Measurements from ENCODE around the gene SPATA6. TPM values are rescaled to one million over a fixed set of nuclear protein-coding genes. Genes with fewer than 3 reads are reported as not detected.

Gene SPATA6
- total RNA-seq, 1 donor: 7.6 TPM

GRCh38 chr1:48470481-48470855 lies 1.5 kb downstream of the SPATA6 start:
- H3K27ac ChIP-seq (ENCODE audit: low read depth, low read length): no peak overlapping the region
- peak; percentile 77 for DNase-seq (ENCODE audit: insufficient read length, low spot score, missing footprints)

GRCh38 chr1:48469616-48470480 lies 2.2 kb downstream of the SPATA6 start:
- Histone ChIP-seq H3K4me2 (ENCODE audit: insufficient read depth, low read length) (peak overlapping the region; percentile 91), H3K4me1 (ENCODE audit: insufficient read depth, low read length) (peaks cover 28% of the 10 kb centered on the region), H4K20me1 (ENCODE audit: insufficient read depth, low read length) (no peaks in the 10 kb centered on the region), H3K4me3 (ENCODE audit: insufficient read depth, low read length) (peak overlapping the region; percentile 61), H3K79me2 (ENCODE audit: insufficient read depth, low read length) (no peaks in the 10 kb centered on the region), H2AFZ (ENCODE audit: low read length) (peak overlapping the region; percentile 50), H3K36me3 (ENCODE audit: insufficient read depth, low read length) (no peaks in the 10 kb centered on the region), H3K9me3 (ENCODE audit: low read depth, low read length) (no peaks in the 10 kb centered on the region), H3K27ac (ENCODE audit: low read depth, low read length) (peak overlapping the region; percentile 10), H3K27me3 (ENCODE audit: insufficient read depth, low read length) (no peaks in the 10 kb centered on the region)
- peak; percentile 91 for DNase-seq (ENCODE audit: insufficient read length, low spot score, missing footprints)
- no peak for TF ChIP-seq CTCF (IDR thresholded peaks at IDR 0.05; ENCODE audit: extremely low read depth, low read depth, low read length)

More at GRCh38 chr1:48470481-48470855, 1.5 kb downstream of the SPATA6 start:
- no peaks in the 10 kb centered on the region for H3K36me3 ChIP-seq (ENCODE audit: insufficient read depth, low read length)
- TF ChIP-seq CTCF (IDR thresholded peaks at IDR 0.05; ENCODE audit: extremely low read depth, low read depth, low read length): no peak
- H3K27me3 ChIP-seq (ENCODE audit: insufficient read depth, low read length): no peaks in the 10 kb centered on the region
- no peaks in the 10 kb centered on the region for H3K9me3 ChIP-seq (ENCODE audit: low read depth, low read length)
- peak overlapping the region; percentile 91 for H3K4me2 ChIP-seq (ENCODE audit: insufficient read depth, low read length)
- H4K20me1 ChIP-seq (ENCODE audit: insufficient read depth, low read length): no peaks in the 10 kb centered on the region
- H3K79me2 ChIP-seq (ENCODE audit: insufficient read depth, low read length): no peaks in the 10 kb centered on the region
- H2AFZ ChIP-seq (ENCODE audit: low read length): peak overlapping the region; percentile 50
- peaks cover 28% of the 10 kb centered on the region for H3K4me1 ChIP-seq (ENCODE audit: insufficient read depth, low read length)
- peak overlapping the region; percentile 61 for H3K4me3 ChIP-seq (ENCODE audit: insufficient read depth, low read length)

- no peak overlapping the region for H2AFZ ChIP-seq (ENCODE audit: low read length)
- TF ChIP-seq CTCF (IDR thresholded peaks at IDR 0.05; ENCODE audit: extremely low read depth, low read depth, low read length): no peak
- no peaks in the 10 kb centered on the region for H3K36me3 ChIP-seq (ENCODE audit: insufficient read depth, low read length)
- H3K4me3 ChIP-seq (ENCODE audit: insufficient read depth, low read length): no peak overlapping the region
- no peaks in the 10 kb centered on the region for H3K9me3 ChIP-seq (ENCODE audit: low read depth, low read length)
- H3K27ac ChIP-seq (ENCODE audit: low read depth, low read length): no peak overlapping the region
- no peaks in the 10 kb centered on the region for H4K20me1 ChIP-seq (ENCODE audit: insufficient read depth, low read length)
- H3K4me1 ChIP-seq (ENCODE audit: insufficient read depth, low read length): peaks cover 23% of the 10 kb centered on the region
- H3K27me3 ChIP-seq (ENCODE audit: insufficient read depth, low read length): no peaks in the 10 kb centered on the region
- H3K79me2 ChIP-seq (ENCODE audit: insufficient read depth, low read length): no peaks in the 10 kb centered on the region
- no peak for DNase-seq (ENCODE audit: insufficient read length, low spot score, missing footprints)
- no peak overlapping the region for H3K4me2 ChIP-seq (ENCODE audit: insufficient read depth, low read length)
Measured at GRCh38 chr1:48466594-48466993, 5.4 kb downstream of the SPATA6 start.

- no peaks in the 10 kb centered on the region for H3K4me1 ChIP-seq (ENCODE audit: insufficient read depth, low read length)
- no peak overlapping the region for H3K4me3 ChIP-seq (ENCODE audit: insufficient read depth, low read length)
- no peak overlapping the region for H3K4me2 ChIP-seq (ENCODE audit: insufficient read depth, low read length)
- H3K27me3 ChIP-seq (ENCODE audit: insufficient read depth, low read length): no peaks in the 10 kb centered on the region
- H3K27ac ChIP-seq (ENCODE audit: low read depth, low read length): no peak overlapping the region
- no peaks in the 10 kb centered on the region for H3K9me3 ChIP-seq (ENCODE audit: low read depth, low read length)
- no peaks in the 10 kb centered on the region for H3K79me2 ChIP-seq (ENCODE audit: insufficient read depth, low read length)
- H4K20me1 ChIP-seq (ENCODE audit: insufficient read depth, low read length): no peaks in the 10 kb centered on the region
- no peak overlapping the region for H2AFZ ChIP-seq (ENCODE audit: low read length)
- DNase-seq (ENCODE audit: insufficient read length, low spot score, missing footprints): no peak
- no peaks in the 10 kb centered on the region for H3K36me3 ChIP-seq (ENCODE audit: insufficient read depth, low read length)
- no peak for TF ChIP-seq CTCF (IDR thresholded peaks at IDR 0.05; ENCODE audit: extremely low read depth, low read depth, low read length)
Measured at GRCh38 chr1:48462716-48463302, 9.2 kb downstream of the SPATA6 start.

Data from osteoblast (primary cell).